Upper lobe of left lung (tissue), 4 donors: ENCODE results near the gene PLEKHH2.

ENCODE experiments used
- EP300 ChIP-seq, 4 donors: sonication (generic); formaldehyde crosslinking; IDR thresholded peaks; one replicate each; pipeline ENCODE4 v1.5.1; 2017; ENCODE audit warnings: antibody characterized with exemption in 4 of 4, control low read depth in 2 of 4
- POLR2A ChIP-seq, 4 donors: fragments of 450-650 bp; IDR thresholded peaks; one replicate each; pipeline ENCODE4 v1.5.1; 2016 to 2017; ENCODE audit warnings: antibody characterized with exemption in 4 of 4, mild to moderate bottlenecking in 2 of 4
- POLR2AphosphoS5 ChIP-seq, 2 donors: sonication (generic); formaldehyde crosslinking; IDR thresholded peaks; one replicate each; pipeline ENCODE4 v1.5.1; 2017; ENCODE audit warnings: antibody characterized with exemption in 2 of 2
- TF ChIP-seq, protein P1 (sequence below), 6 experiments: fragments of 450-650 bp in 4 of 6; fragments of 200-600 bp in 2 of 6; sonication (generic) in 2 of 6; IDR thresholded peaks; one replicate each; pipeline ENCODE4 v1.5.1; 2016 to 2019; ENCODE audit warnings: antibody characterized with exemption in 6 of 6

DNA sequence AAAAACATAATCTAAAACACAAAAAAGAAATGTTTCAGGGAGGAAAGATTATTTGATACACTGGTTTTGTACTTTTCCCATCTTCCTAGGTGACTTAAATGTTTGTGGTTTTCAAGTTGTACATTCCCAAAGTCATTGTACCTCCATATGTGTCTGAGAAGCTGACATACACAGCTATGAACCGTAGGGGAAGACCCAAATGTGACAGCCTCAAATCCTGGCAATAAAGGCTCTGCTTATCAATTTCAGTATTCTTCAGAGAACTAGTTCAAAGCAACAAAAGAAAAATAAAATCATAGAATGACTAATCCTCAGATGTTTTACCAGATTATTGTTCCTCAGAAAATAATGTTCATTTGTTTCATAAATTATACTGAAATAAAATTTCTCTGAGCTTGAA is 139.3 kb downstream of the PLEKHH2 start:
- TF ChIP-seq EP300 (IDR thresholded peaks at IDR 0.05): no peak
- TF ChIP-seq, protein P1, sequence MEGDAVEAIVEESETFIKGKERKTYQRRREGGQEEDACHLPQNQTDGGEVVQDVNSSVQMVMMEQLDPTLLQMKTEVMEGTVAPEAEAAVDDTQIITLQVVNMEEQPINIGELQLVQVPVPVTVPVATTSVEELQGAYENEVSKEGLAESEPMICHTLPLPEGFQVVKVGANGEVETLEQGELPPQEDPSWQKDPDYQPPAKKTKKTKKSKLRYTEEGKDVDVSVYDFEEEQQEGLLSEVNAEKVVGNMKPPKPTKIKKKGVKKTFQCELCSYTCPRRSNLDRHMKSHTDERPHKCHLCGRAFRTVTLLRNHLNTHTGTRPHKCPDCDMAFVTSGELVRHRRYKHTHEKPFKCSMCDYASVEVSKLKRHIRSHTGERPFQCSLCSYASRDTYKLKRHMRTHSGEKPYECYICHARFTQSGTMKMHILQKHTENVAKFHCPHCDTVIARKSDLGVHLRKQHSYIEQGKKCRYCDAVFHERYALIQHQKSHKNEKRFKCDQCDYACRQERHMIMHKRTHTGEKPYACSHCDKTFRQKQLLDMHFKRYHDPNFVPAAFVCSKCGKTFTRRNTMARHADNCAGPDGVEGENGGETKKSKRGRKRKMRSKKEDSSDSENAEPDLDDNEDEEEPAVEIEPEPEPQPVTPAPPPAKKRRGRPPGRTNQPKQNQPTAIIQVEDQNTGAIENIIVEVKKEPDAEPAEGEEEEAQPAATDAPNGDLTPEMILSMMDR (IDR thresholded peaks at IDR 0.05): no peak
- no peak for TF ChIP-seq POLR2A (IDR thresholded peaks at IDR 0.05)
- TF ChIP-seq POLR2AphosphoS5 (IDR thresholded peaks at IDR 0.05): no peak
